ENCODE measurements around the gene HMGCS1. TPM values are rescaled to one million over a fixed set of nuclear protein-coding genes. Genes with fewer than 3 reads are reported as not detected.
"Not testable (repeated sequence)": the region's sequence is repeated elsewhere in the genome, so short reads cannot be mapped to it uniquely, and the experiment has no call there.

Gene HMGCS1
- total RNA-seq, 1 donor from 2014 or later = 23.7 TPM

DNA sequence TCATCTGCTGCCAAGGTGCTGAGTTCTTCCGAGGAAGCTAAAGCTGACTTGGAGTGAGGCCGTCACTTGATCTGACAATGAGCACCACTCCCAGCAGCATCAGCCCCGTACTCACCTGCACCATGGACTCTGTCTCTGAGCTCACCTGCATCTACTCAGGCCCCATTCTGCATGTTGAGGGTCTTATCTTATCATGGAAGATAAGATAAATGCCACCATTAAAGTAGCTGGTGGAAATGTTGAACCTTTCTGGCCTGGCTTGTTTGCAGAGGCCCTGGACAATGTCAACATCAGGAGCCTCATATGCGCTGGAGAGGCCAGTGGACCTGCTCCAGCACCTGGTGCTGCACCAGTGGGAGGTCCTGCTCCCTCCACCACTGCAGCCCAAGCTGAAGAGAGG is 35.0 kb upstream of the HMGCS1 start:
- Histone ChIP-seq H3K27me3 (ENCODE audit: low read depth) (peaks cover 10% of the 10 kb centered on the region), H3K4me3 (no peak overlapping the region), H3K36me3 (no peaks in the 10 kb centered on the region), H3K4me1 (no peaks in the 10 kb centered on the region), H3K27ac (replicated peaks) (no peak overlapping the region), H3K9me3 (replicated peaks) (peaks cover 15% of the 10 kb centered on the region)
- intact Hi-C loops (cut with micrococcal nuclease) = no loop called here
- TF ChIP-seq, protein P1, sequence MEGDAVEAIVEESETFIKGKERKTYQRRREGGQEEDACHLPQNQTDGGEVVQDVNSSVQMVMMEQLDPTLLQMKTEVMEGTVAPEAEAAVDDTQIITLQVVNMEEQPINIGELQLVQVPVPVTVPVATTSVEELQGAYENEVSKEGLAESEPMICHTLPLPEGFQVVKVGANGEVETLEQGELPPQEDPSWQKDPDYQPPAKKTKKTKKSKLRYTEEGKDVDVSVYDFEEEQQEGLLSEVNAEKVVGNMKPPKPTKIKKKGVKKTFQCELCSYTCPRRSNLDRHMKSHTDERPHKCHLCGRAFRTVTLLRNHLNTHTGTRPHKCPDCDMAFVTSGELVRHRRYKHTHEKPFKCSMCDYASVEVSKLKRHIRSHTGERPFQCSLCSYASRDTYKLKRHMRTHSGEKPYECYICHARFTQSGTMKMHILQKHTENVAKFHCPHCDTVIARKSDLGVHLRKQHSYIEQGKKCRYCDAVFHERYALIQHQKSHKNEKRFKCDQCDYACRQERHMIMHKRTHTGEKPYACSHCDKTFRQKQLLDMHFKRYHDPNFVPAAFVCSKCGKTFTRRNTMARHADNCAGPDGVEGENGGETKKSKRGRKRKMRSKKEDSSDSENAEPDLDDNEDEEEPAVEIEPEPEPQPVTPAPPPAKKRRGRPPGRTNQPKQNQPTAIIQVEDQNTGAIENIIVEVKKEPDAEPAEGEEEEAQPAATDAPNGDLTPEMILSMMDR (IDR thresholded peaks at IDR 0.05; ENCODE audit: borderline replicate concordance) = no peak
- no peak for DNase-seq

- H3K4me3 ChIP-seq = no peak overlapping the region
- no peaks in the 10 kb centered on the region for H3K36me3 ChIP-seq
- H3K9me3 ChIP-seq (replicated peaks) = peaks cover 53% of the 10 kb centered on the region
- no peaks in the 10 kb centered on the region for H3K4me1 ChIP-seq
- TF ChIP-seq, protein P1 (IDR thresholded peaks at IDR 0.05; ENCODE audit: borderline replicate concordance) = no peak
- no peak overlapping the region for H3K27ac ChIP-seq (replicated peaks)
- intact Hi-C loops (cut with micrococcal nuclease) = no loop called here
- H3K27me3 ChIP-seq (ENCODE audit: low read depth) = no peaks in the 10 kb centered on the region
- no peak for DNase-seq
These were observed 25.6 kb upstream of the HMGCS1 start for GRCh38 chr5:43338862-43339261.

GRCh38 chr5:43336159-43336558 is 22.9 kb upstream of the HMGCS1 start:
- H3K27ac ChIP-seq (replicated peaks) = no peak overlapping the region
- peaks cover under 1% of the 10 kb centered on the region for H3K27me3 ChIP-seq (ENCODE audit: low read depth)
- H3K4me3 ChIP-seq = no peak overlapping the region
- no peak for DNase-seq
- H3K4me1 ChIP-seq = no peaks in the 10 kb centered on the region
- H3K9me3 ChIP-seq (replicated peaks) = peaks cover 50% of the 10 kb centered on the region
- TF ChIP-seq, protein P1 (IDR thresholded peaks at IDR 0.05; ENCODE audit: borderline replicate concordance) = no peak
- H3K36me3 ChIP-seq = no peaks in the 10 kb centered on the region
- intact Hi-C loops (cut with micrococcal nuclease) = no loop called here

- Histone ChIP-seq H3K4me1 (no peaks in the 10 kb centered on the region), H3K27ac (replicated peaks) (no peak overlapping the region), H3K36me3 (no peaks in the 10 kb centered on the region), H3K4me3 (no peak overlapping the region), H3K9me3 (replicated peaks) (peaks cover 45% of the 10 kb centered on the region), H3K27me3 (ENCODE audit: low read depth) (peaks cover 5% of the 10 kb centered on the region)
- intact Hi-C loops (cut with micrococcal nuclease) = no loop called here
- DNase-seq = no peak
- TF ChIP-seq, protein P1 (IDR thresholded peaks at IDR 0.05; ENCODE audit: borderline replicate concordance) = no peak
These were observed 22.5 kb upstream of the HMGCS1 start for GRCh38 chr5:43335681-43336080.

DNA sequence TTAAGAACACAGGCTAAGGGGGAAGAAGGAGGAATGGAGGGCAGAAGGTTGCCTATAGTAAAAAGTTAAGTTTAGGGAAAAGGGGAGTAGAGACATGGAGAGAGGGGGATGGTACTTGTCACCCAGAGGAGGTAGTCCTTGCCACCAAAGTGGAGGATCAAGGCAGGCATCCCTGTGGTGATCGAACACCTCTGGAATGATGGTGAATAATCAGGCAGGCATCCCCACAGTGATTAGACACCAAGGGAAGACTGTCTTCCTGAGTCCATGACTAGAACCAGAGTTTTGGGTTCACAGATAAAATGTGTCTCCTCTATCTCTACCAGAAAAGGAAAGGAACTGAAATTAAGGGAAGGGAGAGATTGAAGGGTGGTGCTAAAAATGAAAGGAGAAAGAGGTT is 19.2 kb upstream of the HMGCS1 start:
- Histone ChIP-seq H3K9me3 (replicated peaks) (peaks cover 34% of the 10 kb centered on the region), H3K27ac (replicated peaks) (no peak overlapping the region), H3K36me3 (no peaks in the 10 kb centered on the region), H3K4me1 (no peaks in the 10 kb centered on the region), H3K4me3 (no peak overlapping the region), H3K27me3 (ENCODE audit: low read depth) (peaks cover 12% of the 10 kb centered on the region)
- TF ChIP-seq, protein P1 (IDR thresholded peaks at IDR 0.05; ENCODE audit: borderline replicate concordance) = no peak
- intact Hi-C loops (cut with micrococcal nuclease) = no loop called here
- no peak for DNase-seq

DNA sequence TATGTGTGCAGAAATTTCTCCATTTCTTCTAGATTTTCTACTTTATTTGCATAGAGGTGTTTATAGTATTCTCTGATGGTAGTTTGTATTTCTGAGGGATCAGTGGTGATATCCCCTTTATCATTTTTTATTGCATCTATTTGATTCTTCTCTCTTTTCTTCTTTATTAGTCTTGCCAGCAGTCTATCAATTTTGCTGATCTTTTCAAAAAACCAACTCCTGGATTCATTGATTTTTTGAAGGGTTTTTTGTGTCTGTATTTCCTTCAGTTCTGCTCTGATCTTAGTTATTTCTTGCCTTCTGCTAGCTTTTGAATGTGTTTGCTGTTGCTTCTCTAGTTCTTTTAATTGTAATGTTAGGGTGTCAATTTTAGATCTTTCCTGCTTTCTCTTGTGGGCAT is 12.4 kb upstream of the HMGCS1 start:
- H3K36me3 ChIP-seq; H3K9me3 ChIP-seq (replicated peaks); intact Hi-C loops (cut with micrococcal nuclease): not testable (repeated sequence)

GRCh38 chr5:43323488-43323887 is 10.3 kb upstream of the HMGCS1 start:
- H3K36me3 ChIP-seq; intact Hi-C loops (cut with micrococcal nuclease); DNase-seq; H3K27ac ChIP-seq (replicated peaks); H3K4me1 ChIP-seq; H3K27me3 ChIP-seq (ENCODE audit: low read depth); H3K9me3 ChIP-seq (replicated peaks); H3K4me3 ChIP-seq: not testable (repeated sequence)

More for the DNA sequence above, 12.4 kb upstream of the HMGCS1 start:
- H3K4me1 ChIP-seq; H3K27ac ChIP-seq (replicated peaks); H3K4me3 ChIP-seq; H3K27me3 ChIP-seq (ENCODE audit: low read depth); DNase-seq: not testable (repeated sequence)
